ENCODE measurements around the gene C4BPB.
A peak's percentile ranks its signal among the peaks of the same experiment; 100 is the strongest.
"Not testable (repeated sequence)": the region's sequence is repeated elsewhere in the genome, so short reads cannot be mapped to it uniquely, and the experiment has no call there.

Gene C4BPB

GRCh38 chr1:207088701-207089626 is at the start of gene C4BPB:
Gene C4BPB (plus strand): TSS chr1:207088860. CDS start chr1:207089532, 672 bp downstream.
- peak; percentile 45 for DNase-seq

- DNase-seq = no peak
Observed at GRCh38 chr1:207039380-207040180, 49.1 kb upstream of the C4BPB start.

- DNase-seq = no peak
Observed at GRCh38 chr1:207040181-207040533, 48.5 kb upstream of the C4BPB start.

GRCh38 chr1:207041397-207041796 is 47.3 kb upstream of the C4BPB start:
- DNase-seq = not testable (repeated sequence)

GRCh38 chr1:207045453-207045852 is 43.2 kb upstream of the C4BPB start:
- no peak for DNase-seq

- DNase-seq = no peak
Observed at GRCh38 chr1:207047505-207047904, 41.2 kb upstream of the C4BPB start.

GRCh38 chr1:207048041-207048440 is 40.6 kb upstream of the C4BPB start:
- no peak for DNase-seq

- DNase-seq = no peak
Observed at GRCh38 chr1:207049054-207049453, 39.6 kb upstream of the C4BPB start.

GRCh38 chr1:207049514-207049913 is 39.1 kb upstream of the C4BPB start:
- no peak for DNase-seq

GRCh38 chr1:207049974-207050391 is 38.7 kb upstream of the C4BPB start:
- peak; percentile 75 for DNase-seq

GRCh38 chr1:207050480-207051190 is 38.0 kb upstream of the C4BPB start:
- DNase-seq = peak; percentile 92

- no peak for DNase-seq
Observed at GRCh38 chr1:207051191-207051943, 37.3 kb upstream of the C4BPB start, which contains the start of gene YOD1. Gene YOD1 (minus strand): TSS chr1:207051208. CDS start chr1:207051030, 178 bp downstream.

GRCh38 chr1:207052911-207053769 is 35.5 kb upstream of the C4BPB start, which contains the start of gene PFKFB2:
Gene PFKFB2 (plus strand): TSS chr1:207053275. CDS start chr1:207054718, 1,443 bp downstream.
- DNase-seq = peak; percentile 82

GRCh38 chr1:207054491-207054890 is 34.2 kb upstream of the C4BPB start:
- no peak for DNase-seq

- no peak for DNase-seq
Observed at GRCh38 chr1:207055386-207056001, 33.2 kb upstream of the C4BPB start.

- DNase-seq = no peak
Observed at GRCh38 chr1:207056673-207057072, 32.0 kb upstream of the C4BPB start.

GRCh38 chr1:207058252-207058651 is 30.4 kb upstream of the C4BPB start:
- DNase-seq = no peak

GRCh38 chr1:207058878-207059867 is 29.5 kb upstream of the C4BPB start:
- no peak for DNase-seq

- DNase-seq = no peak
Observed at GRCh38 chr1:207059881-207060280, 28.8 kb upstream of the C4BPB start.
